Measurements from ENCODE around the gene TNS1. TPM values are rescaled to one million over a fixed set of nuclear protein-coding genes. Genes with fewer than 3 reads are reported as not detected.

TNS1 gene
- total RNA-seq, 1 donor, result 48.9 TPM

DNA sequence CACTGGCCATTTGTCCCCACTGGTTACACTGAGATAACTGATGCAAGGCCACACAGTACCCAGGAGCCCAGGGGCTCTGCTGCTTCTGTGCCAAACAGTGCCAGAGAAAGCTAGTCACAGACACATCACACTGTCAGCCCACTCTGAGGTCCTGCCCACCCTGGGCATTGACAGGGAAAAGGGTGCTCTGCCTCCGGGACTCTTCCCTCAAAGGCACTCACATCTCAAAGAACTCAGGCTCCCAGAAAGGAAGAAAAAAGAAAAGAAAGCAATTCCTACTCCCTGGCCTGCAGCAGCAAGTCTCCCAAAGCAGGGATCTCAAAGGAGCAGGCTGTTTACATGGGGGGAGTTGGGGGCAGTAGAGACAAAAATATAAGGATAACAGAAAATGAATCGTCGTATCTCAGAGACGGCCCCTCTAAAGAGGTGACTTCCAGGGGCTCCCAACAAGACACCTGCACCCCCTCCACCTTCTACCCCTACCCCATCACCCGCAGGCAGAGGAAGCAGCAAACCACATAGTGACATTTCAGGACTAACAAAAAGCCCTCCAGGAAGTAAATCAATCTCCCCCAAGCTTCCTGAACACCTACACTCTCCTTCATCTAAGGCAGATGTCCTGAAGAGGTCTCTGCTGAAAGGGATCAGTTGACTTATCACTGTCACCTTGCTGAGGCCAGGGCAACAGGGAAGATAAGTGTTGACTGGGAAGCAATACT, 247.6 kb downstream of the TNS1 start:
- Histone ChIP-seq H2AFZ (ENCODE audit: low read length) (no peak overlapping the region), H3K36me3 (ENCODE audit: insufficient read depth, low read length) (no peaks in the 10 kb centered on the region), H3K27ac (ENCODE audit: low read depth, low read length) (no peak overlapping the region), H3K9me3 (ENCODE audit: low read depth, low read length) (no peaks in the 10 kb centered on the region), H3K27me3 (ENCODE audit: insufficient read depth, low read length) (no peaks in the 10 kb centered on the region), H3K4me1 (ENCODE audit: insufficient read depth, low read length) (no peaks in the 10 kb centered on the region), H3K4me3 (ENCODE audit: insufficient read depth, low read length) (no peak overlapping the region), H3K4me2 (ENCODE audit: insufficient read depth, low read length) (no peak overlapping the region), H4K20me1 (ENCODE audit: insufficient read depth, low read length) (peaks cover 3% of the 10 kb centered on the region), H3K79me2 (ENCODE audit: insufficient read depth, low read length) (no peaks in the 10 kb centered on the region)
- no peak for DNase-seq (ENCODE audit: insufficient read length, low spot score, missing footprints)
- TF ChIP-seq, protein P1, sequence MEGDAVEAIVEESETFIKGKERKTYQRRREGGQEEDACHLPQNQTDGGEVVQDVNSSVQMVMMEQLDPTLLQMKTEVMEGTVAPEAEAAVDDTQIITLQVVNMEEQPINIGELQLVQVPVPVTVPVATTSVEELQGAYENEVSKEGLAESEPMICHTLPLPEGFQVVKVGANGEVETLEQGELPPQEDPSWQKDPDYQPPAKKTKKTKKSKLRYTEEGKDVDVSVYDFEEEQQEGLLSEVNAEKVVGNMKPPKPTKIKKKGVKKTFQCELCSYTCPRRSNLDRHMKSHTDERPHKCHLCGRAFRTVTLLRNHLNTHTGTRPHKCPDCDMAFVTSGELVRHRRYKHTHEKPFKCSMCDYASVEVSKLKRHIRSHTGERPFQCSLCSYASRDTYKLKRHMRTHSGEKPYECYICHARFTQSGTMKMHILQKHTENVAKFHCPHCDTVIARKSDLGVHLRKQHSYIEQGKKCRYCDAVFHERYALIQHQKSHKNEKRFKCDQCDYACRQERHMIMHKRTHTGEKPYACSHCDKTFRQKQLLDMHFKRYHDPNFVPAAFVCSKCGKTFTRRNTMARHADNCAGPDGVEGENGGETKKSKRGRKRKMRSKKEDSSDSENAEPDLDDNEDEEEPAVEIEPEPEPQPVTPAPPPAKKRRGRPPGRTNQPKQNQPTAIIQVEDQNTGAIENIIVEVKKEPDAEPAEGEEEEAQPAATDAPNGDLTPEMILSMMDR (IDR thresholded peaks at IDR 0.05; ENCODE audit: extremely low read depth, low read depth, low read length), result no peak

DNA sequence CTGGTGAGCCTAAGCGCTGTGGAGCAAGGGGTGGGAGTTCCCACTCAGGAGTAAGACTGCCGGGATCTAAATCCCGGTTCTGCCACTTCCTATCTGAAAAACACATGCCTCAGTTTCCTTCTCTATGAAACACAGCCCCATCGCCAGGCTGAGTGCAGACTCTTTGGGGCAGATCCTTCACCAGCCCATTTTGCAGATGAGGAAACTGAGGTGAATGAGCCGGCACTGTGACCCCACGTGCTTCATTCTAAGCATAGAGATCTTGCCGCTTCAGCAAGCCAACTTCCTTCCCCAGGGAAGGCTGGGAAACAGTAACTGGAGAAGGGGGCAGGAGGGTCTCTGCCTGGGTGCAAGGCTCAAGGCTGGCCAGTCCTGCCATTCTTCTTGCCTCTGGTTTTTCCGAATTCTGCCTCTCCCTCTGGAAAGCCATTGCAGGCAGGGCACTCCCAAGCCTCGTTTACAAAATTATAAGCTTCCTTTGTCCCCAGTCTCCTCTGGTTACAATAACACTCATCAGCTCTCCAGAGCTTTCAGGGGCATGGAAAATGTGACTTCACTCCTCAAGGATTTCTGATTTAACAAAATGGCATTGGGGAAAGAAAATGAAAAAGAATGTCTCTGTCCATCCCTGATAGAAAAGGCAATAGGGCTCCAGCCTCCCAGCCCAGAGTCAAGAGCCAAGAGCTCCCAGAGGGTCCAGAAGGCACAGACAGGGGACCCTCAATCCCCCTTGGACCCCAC, 249.2 kb downstream of the TNS1 start:
- no peak overlapping the region for H3K27ac ChIP-seq (ENCODE audit: low read depth, low read length)
- no peak for DNase-seq (ENCODE audit: insufficient read length, low spot score, missing footprints)
- no peaks in the 10 kb centered on the region for H3K36me3 ChIP-seq (ENCODE audit: insufficient read depth, low read length)
- H4K20me1 ChIP-seq (ENCODE audit: insufficient read depth, low read length), result peaks cover 3% of the 10 kb centered on the region
- H3K27me3 ChIP-seq (ENCODE audit: insufficient read depth, low read length), result no peaks in the 10 kb centered on the region
- H3K9me3 ChIP-seq (ENCODE audit: low read depth, low read length), result no peaks in the 10 kb centered on the region
- H2AFZ ChIP-seq (ENCODE audit: low read length), result no peak overlapping the region
- H3K4me2 ChIP-seq (ENCODE audit: insufficient read depth, low read length), result no peak overlapping the region
- H3K4me3 ChIP-seq (ENCODE audit: insufficient read depth, low read length), result no peak overlapping the region
- no peaks in the 10 kb centered on the region for H3K79me2 ChIP-seq (ENCODE audit: insufficient read depth, low read length)
- TF ChIP-seq, protein P1 (IDR thresholded peaks at IDR 0.05; ENCODE audit: extremely low read depth, low read depth, low read length), result no peak
- H3K4me1 ChIP-seq (ENCODE audit: insufficient read depth, low read length), result no peaks in the 10 kb centered on the region

DNA sequence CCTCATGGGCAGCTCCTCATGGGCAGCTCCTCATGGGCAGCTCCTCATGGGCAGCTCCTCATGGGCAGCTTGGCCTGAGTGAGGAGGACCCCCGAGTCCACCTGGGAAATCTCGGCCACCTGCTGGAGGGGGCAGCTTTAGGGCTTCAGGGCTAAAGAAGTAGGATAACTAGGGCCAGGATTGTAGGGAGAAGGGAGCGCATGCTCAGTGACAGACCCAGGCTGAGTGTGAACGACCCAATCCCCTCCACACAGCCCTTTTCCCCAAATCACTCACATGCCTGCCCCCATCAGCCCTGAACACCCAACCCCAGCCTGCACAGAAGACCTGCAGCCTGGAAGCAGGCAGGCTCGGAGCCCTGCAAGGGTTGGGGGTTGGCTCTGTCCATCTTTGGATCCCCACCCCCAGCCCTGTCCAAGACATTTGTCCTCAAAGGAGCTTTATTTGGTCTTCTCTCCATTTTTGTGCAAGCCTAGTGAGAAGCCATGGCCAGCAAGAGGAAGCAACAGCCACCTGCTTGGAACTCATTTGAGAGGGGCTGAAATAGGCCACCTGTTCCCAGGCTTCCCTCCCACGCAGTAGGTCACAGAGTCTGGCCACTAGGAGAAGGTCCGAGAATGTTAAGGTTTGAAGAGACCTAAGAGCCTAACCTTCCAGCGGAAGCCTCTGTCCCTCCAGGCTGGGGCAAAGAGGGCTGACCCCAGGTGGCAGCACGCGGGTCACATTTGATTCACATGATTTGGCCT, 249.9 kb downstream of the TNS1 start:
- Histone ChIP-seq H2AFZ (ENCODE audit: low read length) (no peak overlapping the region), H3K4me1 (ENCODE audit: insufficient read depth, low read length) (no peaks in the 10 kb centered on the region), H3K4me2 (ENCODE audit: insufficient read depth, low read length) (no peak overlapping the region), H3K79me2 (ENCODE audit: insufficient read depth, low read length) (no peaks in the 10 kb centered on the region), H3K9me3 (ENCODE audit: low read depth, low read length) (no peaks in the 10 kb centered on the region), H4K20me1 (ENCODE audit: insufficient read depth, low read length) (peaks cover 3% of the 10 kb centered on the region), H3K27ac (ENCODE audit: low read depth, low read length) (no peak overlapping the region), H3K27me3 (ENCODE audit: insufficient read depth, low read length) (no peaks in the 10 kb centered on the region), H3K4me3 (ENCODE audit: insufficient read depth, low read length) (no peak overlapping the region), H3K36me3 (ENCODE audit: insufficient read depth, low read length) (no peaks in the 10 kb centered on the region)
- no peak for DNase-seq (ENCODE audit: insufficient read length, low spot score, missing footprints)
- TF ChIP-seq, protein P1 (IDR thresholded peaks at IDR 0.05; ENCODE audit: extremely low read depth, low read depth, low read length), result no peak

DNA sequence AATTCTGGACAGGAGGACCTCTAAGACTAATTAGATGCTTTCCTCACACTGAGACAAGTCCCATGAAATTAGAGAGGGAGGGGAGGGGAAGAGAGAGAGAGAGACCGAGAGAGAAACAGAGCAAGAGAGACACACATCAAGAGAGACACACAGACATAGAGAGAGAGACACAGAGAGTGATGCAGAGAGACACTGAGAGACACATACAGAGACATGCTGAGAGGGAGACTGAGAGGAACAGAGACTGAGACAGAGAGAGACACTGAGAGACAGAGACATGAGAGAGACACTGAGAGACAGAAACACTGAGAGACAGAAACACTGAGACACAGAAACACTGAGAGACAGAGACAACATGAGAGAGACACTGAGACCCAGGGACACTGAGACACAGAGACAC, 250.8 kb downstream of the TNS1 start:
- H3K79me2 ChIP-seq (ENCODE audit: insufficient read depth, low read length), result no peaks in the 10 kb centered on the region

More for the DNA sequence above, 250.8 kb downstream of the TNS1 start:
- TF ChIP-seq, protein P1 (IDR thresholded peaks at IDR 0.05; ENCODE audit: extremely low read depth, low read depth, low read length), result no peak
- DNase-seq (ENCODE audit: insufficient read length, low spot score, missing footprints), result no peak
- Histone ChIP-seq H3K27ac (ENCODE audit: low read depth, low read length) (no peak overlapping the region), H3K4me1 (ENCODE audit: insufficient read depth, low read length) (peaks cover 3% of the 10 kb centered on the region), H3K36me3 (ENCODE audit: insufficient read depth, low read length) (no peaks in the 10 kb centered on the region), H2AFZ (ENCODE audit: low read length) (no peak overlapping the region), H4K20me1 (ENCODE audit: insufficient read depth, low read length) (peaks cover 3% of the 10 kb centered on the region), H3K4me2 (ENCODE audit: insufficient read depth, low read length) (no peak overlapping the region), H3K27me3 (ENCODE audit: insufficient read depth, low read length) (no peaks in the 10 kb centered on the region), H3K4me3 (ENCODE audit: insufficient read depth, low read length) (no peak overlapping the region), H3K9me3 (ENCODE audit: low read depth, low read length) (no peaks in the 10 kb centered on the region)
